HFFc6 (cell line): Measurements from ENCODE around the gene TECR. TPM values are rescaled to one million over a fixed set of nuclear protein-coding genes. Genes with fewer than 3 reads are reported as not detected.
A peak's percentile ranks its signal among the peaks of the same experiment; 100 is the strongest.

ENCODE experiments used
- DNase-seq: peaks from one replicate; pipeline ENCODE4 v3.0.0-alpha.2; 2018
- H3K27ac Mint-ChIP-seq: 2 replicates; pipeline ENCODE4 v1.8.0; 2020; ENCODE audit warnings: mild to moderate bottlenecking, mixed read lengths
- H3K27me3 Mint-ChIP-seq: 2 replicates; pipeline ENCODE4 v1.8.0; 2021; ENCODE audit warnings: mild to moderate bottlenecking, moderate library complexity, mixed read lengths; ENCODE audit not compliant: insufficient read depth
- H3K36me3 Mint-ChIP-seq: 2 replicates; pipeline ENCODE4 v1.8.0; 2021; ENCODE audit warnings: low read depth, mixed read lengths
- H3K4me1 Mint-ChIP-seq: 2 replicates; pipeline ENCODE4 v1.8.0; 2020; ENCODE audit warnings: low read depth, mixed read lengths
- H3K4me3 Mint-ChIP-seq: 2 replicates; pipeline ENCODE4 v1.8.0; 2020; ENCODE audit warnings: mild to moderate bottlenecking, moderate library complexity, mixed read lengths
- H3K9me3 Mint-ChIP-seq: 2 replicates; pipeline ENCODE4 v1.8.0; 2020; ENCODE audit warnings: mild to moderate bottlenecking, mixed read lengths
- total RNA-seq, 6 experiments: library from RNA; stranded (reverse); fragmentation: NEBNext Ultra II Directional; extraction: Animal tissue kit (Norgen Biotek cat#: 25700); gene quantifications; 2 replicates in 1 of 6; 3 replicates in 5 of 6; pipeline ENCODE4 v1.2.3, GENCODE V29; 2021
- TF ChIP-seq, protein P1 (sequence below): fragments of 200-600 bp; sonication (generic); IDR thresholded peaks from 2 replicates; pipeline ENCODE4 v1.5.0; 2021; ENCODE audit warnings: antibody characterized with exemption, mild to moderate bottlenecking

TECR gene
- total RNA-seq, 6 experiments from 2014 or later = 101 to 132 (median 118) TPM

DNA sequence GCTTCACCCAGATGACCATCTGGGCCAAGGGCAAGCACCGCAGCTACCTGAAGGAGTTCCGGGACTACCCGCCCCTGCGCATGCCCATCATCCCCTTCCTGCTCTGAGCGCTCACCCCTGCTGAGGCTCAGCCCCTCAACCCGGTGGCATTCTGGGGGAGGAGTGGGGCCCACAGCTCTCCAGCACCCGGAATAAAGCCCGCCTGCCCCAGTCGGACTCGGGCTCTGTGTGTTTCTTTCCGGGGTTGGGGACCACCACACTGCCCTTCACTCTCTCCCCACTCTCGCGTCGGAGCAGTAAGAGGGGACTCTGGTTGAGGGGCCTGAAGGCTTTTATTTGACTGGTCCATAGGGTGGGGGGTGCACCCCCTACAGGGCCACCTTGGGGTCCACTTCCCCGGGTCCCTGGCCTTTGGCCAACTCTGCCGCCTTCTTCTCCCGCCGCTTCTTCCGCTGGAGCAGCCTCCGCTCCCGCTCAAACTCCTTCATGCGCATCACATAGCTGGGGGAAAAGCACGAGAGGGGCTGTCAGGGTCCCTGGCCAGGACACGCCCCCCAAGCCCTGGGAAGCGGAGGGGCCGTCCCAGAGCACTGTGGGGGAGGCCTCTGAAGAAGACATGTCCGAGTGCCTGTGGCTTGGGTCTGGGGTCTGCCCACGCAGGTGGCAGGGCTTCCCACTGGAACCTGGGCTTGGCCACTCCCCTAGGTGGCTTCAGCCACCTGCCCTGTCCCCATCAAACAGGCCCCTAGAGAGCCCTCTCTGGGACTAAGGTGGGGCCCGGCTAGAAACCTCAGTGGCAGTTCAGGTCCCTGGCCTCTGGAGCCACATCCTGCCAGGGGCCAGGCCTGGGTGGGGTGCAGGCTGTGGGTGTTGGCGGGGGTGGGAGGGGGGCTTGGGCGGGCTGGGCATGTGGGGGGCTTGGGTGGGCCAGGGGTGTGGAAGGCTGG lies 36.6 kb downstream of the TECR start:
- no peaks in the 10 kb centered on the region for H3K9me3 Mint-ChIP-seq
- H3K4me3 Mint-ChIP-seq = no peak overlapping the region
- DNase-seq = no peak
- TF ChIP-seq, protein P1, sequence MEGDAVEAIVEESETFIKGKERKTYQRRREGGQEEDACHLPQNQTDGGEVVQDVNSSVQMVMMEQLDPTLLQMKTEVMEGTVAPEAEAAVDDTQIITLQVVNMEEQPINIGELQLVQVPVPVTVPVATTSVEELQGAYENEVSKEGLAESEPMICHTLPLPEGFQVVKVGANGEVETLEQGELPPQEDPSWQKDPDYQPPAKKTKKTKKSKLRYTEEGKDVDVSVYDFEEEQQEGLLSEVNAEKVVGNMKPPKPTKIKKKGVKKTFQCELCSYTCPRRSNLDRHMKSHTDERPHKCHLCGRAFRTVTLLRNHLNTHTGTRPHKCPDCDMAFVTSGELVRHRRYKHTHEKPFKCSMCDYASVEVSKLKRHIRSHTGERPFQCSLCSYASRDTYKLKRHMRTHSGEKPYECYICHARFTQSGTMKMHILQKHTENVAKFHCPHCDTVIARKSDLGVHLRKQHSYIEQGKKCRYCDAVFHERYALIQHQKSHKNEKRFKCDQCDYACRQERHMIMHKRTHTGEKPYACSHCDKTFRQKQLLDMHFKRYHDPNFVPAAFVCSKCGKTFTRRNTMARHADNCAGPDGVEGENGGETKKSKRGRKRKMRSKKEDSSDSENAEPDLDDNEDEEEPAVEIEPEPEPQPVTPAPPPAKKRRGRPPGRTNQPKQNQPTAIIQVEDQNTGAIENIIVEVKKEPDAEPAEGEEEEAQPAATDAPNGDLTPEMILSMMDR = no peak
- peaks cover 6% of the 10 kb centered on the region; the same call in 1 of the 2 replicates for H3K4me1 Mint-ChIP-seq
- 0 out of 2 replicates have a peak, but pooled peaks cover under 1% of the 10 kb centered on the region for H3K36me3 Mint-ChIP-seq
- H3K27me3 Mint-ChIP-seq = no peaks in the 10 kb centered on the region
- no peak overlapping the region for H3K27ac Mint-ChIP-seq

DNA sequence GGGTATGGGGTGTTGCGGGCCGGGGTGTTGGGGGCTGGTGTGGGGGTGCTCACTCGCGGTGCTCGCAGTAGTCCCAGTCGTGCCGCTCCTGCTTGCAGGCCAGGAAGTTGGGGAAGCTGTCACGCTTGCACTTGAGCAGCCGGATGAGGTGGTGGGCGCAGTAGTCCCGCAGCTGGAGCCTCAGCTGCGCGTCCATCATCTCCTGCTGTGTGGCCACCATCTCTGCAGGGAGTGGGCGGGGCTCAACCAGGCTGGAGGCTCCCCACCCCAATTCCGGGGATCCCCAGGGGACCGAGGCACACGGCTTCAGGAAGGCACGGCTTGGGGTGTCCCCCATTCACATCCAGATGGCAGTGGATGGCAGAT lies 37.3 kb downstream of the TECR start:
- H3K27ac Mint-ChIP-seq = no peak overlapping the region
- H3K4me1 Mint-ChIP-seq = peaks cover 10% of the 10 kb centered on the region; the same call in 1 of the 2 replicates
- TF ChIP-seq, protein P1 = no peak
- H3K27me3 Mint-ChIP-seq = no peaks in the 10 kb centered on the region
- no peak overlapping the region for H3K4me3 Mint-ChIP-seq
- H3K9me3 Mint-ChIP-seq = no peaks in the 10 kb centered on the region
- DNase-seq = no peak
- H3K36me3 Mint-ChIP-seq = peaks cover 7% of the 10 kb centered on the region

DNA sequence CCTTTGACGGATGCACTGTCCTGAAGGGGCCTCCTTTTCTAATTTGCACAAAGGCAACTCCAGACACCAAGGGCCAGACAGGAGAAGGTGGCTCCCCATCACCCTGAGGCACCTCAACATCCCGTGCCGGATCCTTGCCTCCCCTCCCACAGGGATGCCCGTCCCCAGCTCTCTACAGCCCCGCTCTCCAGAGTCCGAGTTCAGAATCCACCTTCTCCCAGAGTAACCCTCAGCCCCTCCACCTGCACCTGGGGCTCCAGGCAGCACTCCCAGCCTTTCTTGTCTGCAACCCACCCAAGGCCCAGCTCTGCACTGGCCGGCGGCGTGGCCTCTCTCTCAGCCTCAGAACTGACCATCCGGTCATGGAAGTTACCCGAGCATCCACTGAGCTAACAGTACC lies 37.7 kb downstream of the TECR start:
- Mint-ChIP-seq H3K4me1 (peaks cover 11% of the 10 kb centered on the region; the same call in 1 of the 2 replicates), H3K36me3 (peaks cover 8% of the 10 kb centered on the region), H3K4me3 (no peak overlapping the region), H3K27me3 (no peaks in the 10 kb centered on the region), H3K9me3 (no peaks in the 10 kb centered on the region), H3K27ac (no peak overlapping the region)
- no peak for DNase-seq
- TF ChIP-seq, protein P1 = no peak

DNA sequence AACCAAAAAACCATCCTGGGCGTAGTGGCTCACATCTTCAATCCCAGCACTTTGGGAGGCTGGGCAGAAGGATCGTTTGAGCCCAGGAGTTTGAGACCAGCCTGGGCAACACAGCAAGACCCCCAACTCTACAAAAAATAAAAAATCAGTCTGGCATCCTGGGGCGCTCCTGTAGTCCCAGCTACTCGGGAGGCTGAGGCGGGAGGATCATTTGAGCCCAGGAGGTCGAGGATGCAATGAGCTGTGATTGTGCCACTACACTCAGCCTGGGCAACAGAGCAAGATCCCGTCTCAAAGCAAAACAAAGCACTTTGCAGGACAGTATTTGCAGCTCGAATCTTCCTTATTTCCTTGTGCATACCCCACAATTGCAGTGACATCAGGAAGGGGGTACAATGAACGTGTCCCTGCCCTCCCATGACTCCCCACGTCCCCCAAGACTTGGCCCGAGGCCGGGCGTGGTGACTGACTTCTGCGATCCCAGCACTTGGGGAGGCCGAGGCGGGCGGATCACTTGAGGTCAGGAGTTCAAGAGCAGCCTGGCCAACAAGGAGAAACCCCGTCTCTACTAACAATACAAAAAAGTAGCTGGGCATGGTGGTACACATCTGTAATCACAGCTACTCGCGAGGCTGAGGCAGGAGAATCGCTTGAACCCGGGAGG lies 41.6 kb downstream of the TECR start:
- H3K27ac Mint-ChIP-seq = no peak overlapping the region
- TF ChIP-seq, protein P1 = no peak
- H3K4me3 Mint-ChIP-seq = peak overlapping the region; percentile 95
- DNase-seq = no peak
- no peaks in the 10 kb centered on the region for H3K9me3 Mint-ChIP-seq
- peaks cover 8% of the 10 kb centered on the region for H3K36me3 Mint-ChIP-seq
- H3K4me1 Mint-ChIP-seq = peaks cover 24% of the 10 kb centered on the region
- no peaks in the 10 kb centered on the region for H3K27me3 Mint-ChIP-seq

DNA sequence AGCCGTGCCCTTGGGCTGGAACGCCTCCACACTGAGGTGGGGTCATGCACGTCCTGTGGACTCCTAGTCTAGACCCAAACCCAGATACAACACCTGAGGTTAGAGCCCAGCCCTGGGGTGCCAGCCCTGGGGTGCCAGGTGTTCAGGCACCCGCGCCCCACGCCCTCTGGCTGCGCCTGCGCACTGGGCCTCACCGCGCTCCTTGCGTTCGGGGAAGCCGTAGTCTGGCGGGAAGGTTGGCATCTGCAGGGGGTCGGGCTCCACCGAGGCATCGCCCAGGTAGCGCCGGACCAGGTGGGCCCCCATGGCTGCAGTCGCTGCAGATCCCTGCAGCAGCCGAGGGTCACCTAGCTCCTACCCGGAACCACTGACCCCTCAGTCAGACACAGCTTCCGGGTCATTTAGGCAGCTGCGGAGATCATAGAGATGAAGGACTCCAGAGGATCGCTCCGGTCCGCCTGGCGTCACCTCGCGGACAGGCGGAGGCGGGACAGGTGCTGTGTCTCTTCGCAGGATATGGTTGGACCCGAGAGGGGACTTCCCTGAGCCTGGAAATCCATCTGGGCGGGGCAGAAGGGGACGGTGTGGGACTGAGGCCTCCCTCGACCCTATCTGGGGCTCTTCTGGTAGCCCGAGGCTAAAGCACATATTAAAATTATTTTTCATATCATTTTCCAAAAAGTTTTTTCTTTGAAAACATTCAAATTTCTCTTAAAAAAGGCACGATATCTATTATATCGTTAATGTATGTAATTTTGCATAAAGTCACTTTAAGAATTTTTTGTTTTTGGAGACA lies 42.5 kb downstream of the TECR start, which contains the start of gene NDUFB7:
Gene NDUFB7 (minus strand): TSS at position 372 of the 796 bp plus-strand sequence. CDS start 66 bp downstream, at position 306.
- peak within 1 kb of the TSS; percentile 95 for H3K4me3 Mint-ChIP-seq
- peak; percentile 92 for DNase-seq
- TF ChIP-seq, protein P1 = peak; percentile 76
- peaks cover 8% of the 10 kb centered on the region for H3K36me3 Mint-ChIP-seq
- peak within 1 kb of the TSS; percentile 65 for H3K27ac Mint-ChIP-seq
- H3K27me3 Mint-ChIP-seq = no peaks in the 10 kb centered on the region; the same call in 1 of the 2 replicates
- peaks cover 24% of the 10 kb centered on the region for H3K4me1 Mint-ChIP-seq
- no peaks in the 10 kb centered on the region for H3K9me3 Mint-ChIP-seq
